Heart right ventricle (tissue), 16 donors: ENCODE data around the gene PRKAR1B. TPM values are rescaled to one million over a fixed set of nuclear protein-coding genes. Genes with fewer than 3 reads are reported as not detected.

Source experiments
- ATAC-seq, 8 donors: fragments of 200-7000 bp; cut with Tn5 transposase; one replicate each; pipeline ENCODE4 v1.9.1; 2020; ENCODE audit warnings: mild to moderate bottlenecking in 8 of 8, moderate library complexity in 8 of 8, moderate number of reproducible peaks in 1 of 8
- DNase-seq, 2 donors: peaks; one replicate each; pipeline ENCODE4 v3.0.0-alpha.2; 2020
- H3K27ac ChIP-seq, 10 donors: fragments of 200-600 bp; sonication (generic) in 2 of 10; one replicate each; pipeline versions ENCODE4 v1.5.0 to v1.8.0; 2020 to 2022; ENCODE audit warnings: mild to moderate bottlenecking in 3 of 10
- H3K27me3 ChIP-seq, 7 donors: fragments of 200-600 bp; one replicate each; pipeline ENCODE4 v1.8.0; 2021 to 2022; ENCODE audit warnings: mild to moderate bottlenecking in 2 of 7
- H3K36me3 ChIP-seq, 9 donors: fragments of 200-600 bp; sonication (generic) in 1 of 9; one replicate each; pipeline versions ENCODE4 v1.5.0 to v1.8.0; 2020 to 2022; ENCODE audit warnings: mild to moderate bottlenecking in 2 of 9
- H3K4me1 ChIP-seq, 9 donors: fragments of 200-600 bp; sonication (generic) in 1 of 9; one replicate each; pipeline versions ENCODE4 v1.5.0 to v1.8.0; 2020 to 2022; ENCODE audit warnings: mild to moderate bottlenecking in 4 of 9
- H3K4me3 ChIP-seq, 10 donors: fragments of 200-600 bp; sonication (generic) in 2 of 10; one replicate each; pipeline versions ENCODE4 v1.5.0 to v1.8.0; 2020 to 2022; ENCODE audit warnings: mild to moderate bottlenecking in 7 of 10, moderate library complexity in 2 of 10
- H3K9me3 ChIP-seq, 11 donors: fragments of 200-600 bp in 10 of 11; sonication (generic) in 2 of 11; one replicate each; pipeline versions ENCODE4 v1.5.0 to v1.8.0; 2013 to 2022; ENCODE audit warnings: mild to moderate bottlenecking in 2 of 11, control low read depth in 1 of 11, moderate library complexity in 1 of 11
- CTCF ChIP-seq, 9 donors: fragments of 200-600 bp; sonication (generic) in 2 of 9; IDR thresholded peaks; one replicate each; pipeline versions ENCODE4 v1.5.0 to v1.8.0; 2021 to 2022; ENCODE audit warnings: antibody characterized with exemption in 9 of 9, mild to moderate bottlenecking in 5 of 9, moderate library complexity in 1 of 9
- WGBS, 2 donors: extraction: QIAGEN DNeasy Blood & Tissue Kit; methylation state at CpG; one replicate each; pipeline ENCODE4 v1.1.7; 2013; ENCODE audit warnings: inconsistent platforms in 1 of 2; 5-methylcytosine and 5-hydroxymethylcytosine counted together
- intact Hi-C, 10 donors: fragments of 100-400 bp; cut with DNase I; formaldehyde crosslinking; loops; one replicate each; pipeline versions ENCODE4 v1.11.1 to v1.14.2; 2022
- polyA plus RNA-seq, 2 donors: library from polyadenylated mRNA; stranded (reverse); fragments of 200-250 nt; gene quantifications; one replicate each; pipeline ENCODE4 v1.2.3, GENCODE V29; 2013
- total RNA-seq, 10 donors: library from RNA; stranded (reverse); fragmentation: NEBNext Ultra II Directional in 3 of 10; extraction: Animal tissue kit (Norgen Biotek cat#: 25700) in 3 of 10; gene quantifications; one replicate each; pipeline versions ENCODE4 v1.2.1 to v1.2.4, GENCODE V29; 2021 to 2023
- donor health status: Arrhythmogenic right ventricular cardiomyopathy.
- donor health status: ischemic (EF 13 %, LVEDD 7.1; RV severe dilation, severe dysfunction).
- donor health status: healthy with polysubstance abuse.
- donor health status: DM: no; HTN: yes; CAD: no.
- donor health status: DM: no; HTN: no; CAD: no.
- donor health status: ischemic (EF 25% LVEDD 6.9; RV normal size, moderate dysfunction).
- donor health status: ischemic (EF 25% LVEDD 5.7; RV mildly dilated, moderate dysfunction).
- donor health status: healthy.
- donor health status: DM: yes; HTN: yes; CAD: no.
- donor health status: Ischemic cardiomyopathy.
- donor health status: ischemic (EF 35%, LVEDD 5.7; RV mildly dilated, moderate dysfunction).
- donor health status: nonischemic (EF 11% LVEDD 7.7; RV severe dilation, severe dysfunction).
- donor health status: DM: yes; HTN: yes; CAD: no.
- donor health status: PGD.
- donor health status: ischemic (EF 29% LVEDD 5.4; RV normal size, mild dysfunction).
- donor health status: nonischemic (EF 23%, LVEDD 6.1; RV moderate dilation, normal function).

The PRKAR1B gene
- total and polyA plus RNA-seq, 12 donors, result 5.0 to 24.5 (median 20.6) TPM

DNA sequence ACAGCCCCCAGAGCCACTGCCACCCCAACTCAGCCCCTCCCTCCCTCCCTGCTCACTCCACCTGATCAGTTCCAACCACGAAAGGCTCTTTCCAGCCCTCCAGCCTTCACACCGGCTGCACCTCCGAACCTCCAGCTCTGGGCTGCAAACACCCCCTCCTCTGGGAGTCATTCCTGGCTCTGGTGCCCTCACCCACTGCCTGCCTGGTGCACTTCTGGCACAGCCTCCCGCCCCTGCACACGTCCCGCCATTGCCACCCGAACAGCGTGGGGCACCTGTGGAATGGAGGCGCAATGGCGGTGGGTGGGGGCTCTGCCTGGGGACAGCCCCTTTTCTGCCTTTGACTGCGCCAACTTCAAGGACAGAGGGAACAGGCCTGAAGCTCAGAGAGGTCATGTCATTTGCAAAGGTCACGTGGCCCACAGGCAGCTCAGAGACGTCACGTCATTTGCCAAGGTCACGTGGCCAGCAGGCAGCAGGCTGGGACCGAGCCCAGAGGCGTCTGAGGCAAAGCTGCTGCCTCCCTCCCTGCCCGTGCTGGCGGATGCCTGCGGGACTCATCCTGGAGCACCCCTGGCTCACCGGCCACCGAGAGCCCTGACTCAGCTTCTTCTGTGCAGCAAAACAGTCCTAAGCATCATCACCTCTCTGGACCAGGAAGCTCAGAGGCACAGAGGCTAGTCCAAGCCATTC is 76.6 kb downstream of the PRKAR1B start:
- Histone ChIP-seq H3K9me3 (peaks cover 0 to 11% (median 0%) of the 10 kb centered on the region in 11 donors), H3K27ac (peak overlapping the region; percentile 64 to 95 (median 86)), H3K4me1 (peaks cover 0 to 14% (median 0%) of the 10 kb centered on the region in 9 donors), H3K27me3 (no peaks in the 10 kb centered on the region), H3K4me3 (peak overlapping the region in 6 of 10 donors; percentile 17 to 35 (median 31)), H3K36me3 (no peaks in the 10 kb centered on the region)
- DNase-seq (peak; percentile 77 to 81), ATAC-seq (peak; percentile 87 to 98 (median 96))
- intact Hi-C loops, result loop anchor here in 1 of 10 donors (10.0 kb wide), 1 partner anchor 136 kb away; the partner anchor contains the start of gene PDGFA
- WGBS, 2 donors, result 49 to 66% methylated on average over 22 of the region's 22 CpGs
- TF ChIP-seq CTCF (IDR thresholded peaks at IDR 0.05), result no peak

DNA sequence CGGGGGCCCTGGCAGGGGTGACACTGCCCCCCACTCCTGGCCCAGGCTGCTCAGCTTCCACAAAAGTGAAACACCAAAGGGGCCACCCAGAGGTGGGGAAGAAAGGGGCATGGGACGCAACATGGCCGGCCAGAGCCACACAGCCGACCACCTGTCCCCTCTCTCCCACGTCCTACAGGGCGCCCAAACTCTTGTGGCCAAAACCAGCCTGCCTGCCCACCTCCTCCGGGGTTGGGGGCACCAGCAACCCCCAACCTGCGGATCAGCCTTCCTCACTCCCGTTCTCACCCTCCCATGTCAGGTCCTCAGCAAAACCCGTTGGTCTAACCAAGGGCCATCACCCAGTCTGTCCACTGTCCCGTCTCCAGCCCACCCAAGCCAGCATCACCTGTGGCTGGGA is 80.1 kb downstream of the PRKAR1B start:
- no peak for TF ChIP-seq CTCF (IDR thresholded peaks at IDR 0.05)
- Histone ChIP-seq H3K36me3 (no peaks in the 10 kb centered on the region), H3K4me1 (peaks cover 0 to 25% (median 6%) of the 10 kb centered on the region in 9 donors), H3K4me3 (no peak overlapping the region), H3K9me3 (peaks cover 0 to 12% (median 0%) of the 10 kb centered on the region in 11 donors), H3K27ac (no peak overlapping the region), H3K27me3 (no peaks in the 10 kb centered on the region)
- 95 to 97% methylated on average over 11 of the region's 11 CpGs for WGBS, 2 donors
- DNase-seq (no peak), ATAC-seq (no peak)
- intact Hi-C loops, result loop anchor here in 1 of 10 donors (10.0 kb wide), 1 partner anchor 128 kb away; no protein-coding TSS in a partner anchor

- H3K27ac ChIP-seq, result no peak overlapping the region
- no peaks in the 10 kb centered on the region for H3K27me3 ChIP-seq
- H3K36me3 ChIP-seq, result no peaks in the 10 kb centered on the region
- intact Hi-C loops, result loop anchor here in 1 of 10 donors (10.0 kb wide), 1 partner anchor 128 kb away; no protein-coding TSS in a partner anchor
- TF ChIP-seq CTCF (IDR thresholded peaks at IDR 0.05), result no peak
- ATAC-seq, result no peak
- peaks cover 0 to 12% (median 0%) of the 10 kb centered on the region in 11 donors for H3K9me3 ChIP-seq
- 90 to 93% methylated on average over 11 of the region's 11 CpGs for WGBS, 2 donors
- H3K4me3 ChIP-seq, result no peak overlapping the region
- peaks cover 0 to 25% (median 6%) of the 10 kb centered on the region in 9 donors for H3K4me1 ChIP-seq
- no peak for DNase-seq
Measured at GRCh38 chr7:646487-646886, 80.6 kb downstream of the PRKAR1B start.

- ATAC-seq, result no peak
- peak overlapping the region in 8 of 10 donors; percentile 51 to 85 (median 80) for H3K27ac ChIP-seq
- intact Hi-C loops, result loop anchor here in 1 of 10 donors (10.0 kb wide), 1 partner anchor 129 kb away; no protein-coding TSS in a partner anchor
Measured at GRCh38 chr7:645606-646005, 81.5 kb downstream of the PRKAR1B start.

More at GRCh38 chr7:645606-646005, 81.5 kb downstream of the PRKAR1B start:
- H3K4me3 ChIP-seq, result no peak overlapping the region
- 84 to 88% methylated on average over 13 of the region's 13 CpGs for WGBS, 2 donors
- no peak for TF ChIP-seq CTCF (IDR thresholded peaks at IDR 0.05)
- H3K36me3 ChIP-seq, result no peaks in the 10 kb centered on the region
- peaks cover 0 to 18% (median 4%) of the 10 kb centered on the region in 9 donors for H3K4me1 ChIP-seq
- peaks cover 0 to 12% (median 0%) of the 10 kb centered on the region in 11 donors for H3K9me3 ChIP-seq
- DNase-seq, result no peak
- no peaks in the 10 kb centered on the region for H3K27me3 ChIP-seq
